HG03558 (cell line): Measurements from ENCODE around the gene ARL11.

Source experiments
- ATAC-seq: cut with Tn5 transposase; IDR thresholded peaks from one replicate; pipeline ENCODE4 v1.9.1; 2021; ENCODE audit warnings: moderate number of reproducible peaks; ENCODE audit not compliant: unreplicated experiment; ENCODE audit errors: extremely low read depth

The ARL11 gene

GRCh38 chr13:49681842-49682435, 53.6 kb downstream of the ARL11 start:
- no peak for ATAC-seq
